GM19099 (cell line): ENCODE results near the gene RAB40A.

Experiments used
- POLR2A ChIP-seq: IDR thresholded peaks from 3 replicates; pipeline ENCODE4 v1.6.1; 2011; ENCODE audit warnings: low read depth; ENCODE audit not compliant: insufficient read length; ENCODE audit errors: extremely low read depth

Gene RAB40A

GRCh38 chrX:103488794-103489193, 30.5 kb downstream of the RAB40A start:
- TF ChIP-seq POLR2A, result no peak

GRCh38 chrX:103488332-103488731, 31.0 kb downstream of the RAB40A start:
- TF ChIP-seq POLR2A, result no peak

GRCh38 chrX:103483720-103484119, 35.6 kb downstream of the RAB40A start:
- no peak for TF ChIP-seq POLR2A

- no peak for TF ChIP-seq POLR2A
Observed at GRCh38 chrX:103480526-103480925, 38.8 kb downstream of the RAB40A start.

GRCh38 chrX:103477496-103477895, 41.8 kb downstream of the RAB40A start:
- TF ChIP-seq POLR2A, result no peak

GRCh38 chrX:103475381-103475780, 43.9 kb downstream of the RAB40A start:
- TF ChIP-seq POLR2A, result no peak

GRCh38 chrX:103467887-103468286, 51.4 kb downstream of the RAB40A start:
- no peak for TF ChIP-seq POLR2A

- TF ChIP-seq POLR2A, result no peak
Observed at GRCh38 chrX:103467156-103467555, 52.1 kb downstream of the RAB40A start.

GRCh38 chrX:103464774-103465117, 54.5 kb downstream of the RAB40A start:
- no peak for TF ChIP-seq POLR2A

- TF ChIP-seq POLR2A, result no peak
Observed at GRCh38 chrX:103464072-103464773, 55.1 kb downstream of the RAB40A start.

- TF ChIP-seq POLR2A, result no peak
Observed at GRCh38 chrX:103461156-103461555, 58.1 kb downstream of the RAB40A start.

- no peak for TF ChIP-seq POLR2A
Observed at GRCh38 chrX:103453655-103454054, 65.6 kb downstream of the RAB40A start.
